Neural cell (in vitro differentiated cells): ENCODE measurements around the gene GLB1L2.

Experiments used
- EP300 ChIP-seq: fragments of 450-650 bp; conservative IDR thresholded peaks from 2 replicates; pipeline ENCODE4 v1.6.1; 2014; ENCODE audit warnings: antibody characterized with exemption, mild to moderate bottlenecking, moderate library complexity; ENCODE audit not compliant: poor library complexity, severe bottlenecking
- EZH2 ChIP-seq: fragments of 200-600, 300-800 bp; shearing (Covaris generic), sonication (generic); IDR thresholded peaks from 2 replicates; pipeline ENCODE4 v1.6.1; 2014; ENCODE audit warnings: antibody characterized with exemption, low read length, borderline replicate concordance, mild to moderate bottlenecking; ENCODE audit not compliant: insufficient read depth, poor library complexity, severe bottlenecking
- POLR2AphosphoS5 ChIP-seq: IDR thresholded peaks from 2 replicates; pipeline ENCODE4 v1.6.1; 2012
- RAD21 ChIP-seq: fragments of 450-650 bp; conservative IDR thresholded peaks from 2 replicates; pipeline ENCODE4 v1.6.1; 2014; ENCODE audit warnings: antibody characterized with exemption, mild to moderate bottlenecking, moderate library complexity
- TAF1 ChIP-seq: IDR thresholded peaks from 2 replicates; pipeline ENCODE4 v1.6.1; 2012; ENCODE audit warnings: low read depth
- TF ChIP-seq, protein P1 (sequence below): fragments of 450-650 bp; IDR thresholded peaks from 2 replicates; pipeline ENCODE4 v1.5.1; 2014; ENCODE audit warnings: antibody characterized with exemption, mild to moderate bottlenecking, moderate library complexity; ENCODE audit not compliant: poor library complexity, severe bottlenecking

GRCh38 chr11:134382257-134382656 lies 50.5 kb downstream of the GLB1L2 start:
- TF ChIP-seq, protein P1, sequence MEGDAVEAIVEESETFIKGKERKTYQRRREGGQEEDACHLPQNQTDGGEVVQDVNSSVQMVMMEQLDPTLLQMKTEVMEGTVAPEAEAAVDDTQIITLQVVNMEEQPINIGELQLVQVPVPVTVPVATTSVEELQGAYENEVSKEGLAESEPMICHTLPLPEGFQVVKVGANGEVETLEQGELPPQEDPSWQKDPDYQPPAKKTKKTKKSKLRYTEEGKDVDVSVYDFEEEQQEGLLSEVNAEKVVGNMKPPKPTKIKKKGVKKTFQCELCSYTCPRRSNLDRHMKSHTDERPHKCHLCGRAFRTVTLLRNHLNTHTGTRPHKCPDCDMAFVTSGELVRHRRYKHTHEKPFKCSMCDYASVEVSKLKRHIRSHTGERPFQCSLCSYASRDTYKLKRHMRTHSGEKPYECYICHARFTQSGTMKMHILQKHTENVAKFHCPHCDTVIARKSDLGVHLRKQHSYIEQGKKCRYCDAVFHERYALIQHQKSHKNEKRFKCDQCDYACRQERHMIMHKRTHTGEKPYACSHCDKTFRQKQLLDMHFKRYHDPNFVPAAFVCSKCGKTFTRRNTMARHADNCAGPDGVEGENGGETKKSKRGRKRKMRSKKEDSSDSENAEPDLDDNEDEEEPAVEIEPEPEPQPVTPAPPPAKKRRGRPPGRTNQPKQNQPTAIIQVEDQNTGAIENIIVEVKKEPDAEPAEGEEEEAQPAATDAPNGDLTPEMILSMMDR: no peak
- TF ChIP-seq POLR2AphosphoS5: no peak
- no peak for TF ChIP-seq RAD21
- TF ChIP-seq EP300: no peak
- TF ChIP-seq EZH2: no peak
- TF ChIP-seq TAF1: no peak
